Smooth muscle cell (in vitro differentiated cells): ENCODE results near the gene EED. TPM values are rescaled to one million over a fixed set of nuclear protein-coding genes. Genes with fewer than 3 reads are reported as not detected.

Experiments used
- DNase-seq: peaks from one replicate; lab custom pipeline; 2025; ENCODE audit not compliant: unreplicated experiment; lab: John Stamatoyannopoulos, UW
- H2AFZ ChIP-seq: fragments of 200-600 bp; sonication (generic); 2 replicates; pipeline ENCODE4 v1.6.0; 2016; ENCODE audit warnings: antibody characterized with exemption, low read depth, mild to moderate bottlenecking
- H3F3A ChIP-seq: fragments of 200-600 bp; sonication (generic); 2 replicates; pipeline ENCODE4 v1.6.0; 2017; ENCODE audit warnings: antibody characterized with exemption, low read depth
- H3K27ac ChIP-seq: fragments of 200-600 bp; sonication (generic); 2 replicates; pipeline ENCODE4 v1.5.1; 2016; ENCODE audit warnings: low read depth, mild to moderate bottlenecking
- H3K27me3 ChIP-seq: fragments of 200-600 bp; sonication (generic); 2 replicates; pipeline ENCODE4 v1.6.1; 2016; ENCODE audit warnings: low read depth, mild to moderate bottlenecking
- H3K36me3 ChIP-seq: fragments of 200-600 bp; sonication (generic); 2 replicates; pipeline ENCODE4 v1.5.1; 2016; ENCODE audit warnings: low read depth
- H3K4me1 ChIP-seq: fragments of 200-600 bp; sonication (generic); 2 replicates; pipeline ENCODE4 v1.5.1; 2016; ENCODE audit warnings: low read depth
- H3K4me2 ChIP-seq: fragments of 200-600 bp; sonication (generic); 2 replicates; pipeline ENCODE4 v1.6.0; 2016; ENCODE audit warnings: mild to moderate bottlenecking
- H3K4me3 ChIP-seq: fragments of 200-600 bp; sonication (generic); 2 replicates; pipeline ENCODE4 v1.5.1; 2016; ENCODE audit warnings: mild to moderate bottlenecking
- H3K79me2 ChIP-seq: fragments of 200-600 bp; sonication (generic); 2 replicates; pipeline ENCODE4 v1.6.0; 2016; ENCODE audit warnings: low read depth, mild to moderate bottlenecking
- H3K9ac ChIP-seq: fragments of 200-600 bp; sonication (generic); 2 replicates; pipeline ENCODE4 v1.6.0; 2016; ENCODE audit warnings: low read depth
- H3K9me3 ChIP-seq: fragments of 200-600 bp; sonication (generic); replicated peaks from 2 replicates; pipeline ENCODE4 v1.5.1; 2016; ENCODE audit warnings: low read depth
- H4K20me1 ChIP-seq: fragments of 200-600 bp; sonication (generic); 2 replicates; pipeline ENCODE4 v1.6.0; 2016; ENCODE audit warnings: low read depth
- CTCF ChIP-seq: fragments of 200-600 bp; sonication (generic); IDR thresholded peaks from 2 replicates; pipeline ENCODE4 v1.5.1; 2017; ENCODE audit warnings: borderline replicate concordance, mild to moderate bottlenecking, antibody characterized with exemption; ENCODE audit not compliant: insufficient read depth, poor library complexity, severe bottlenecking
- WGBS: methylation state at CpG from one replicate; pipeline ENCODE4 v1.1.7; 2016; ENCODE audit warnings: low lambda C conversion rate; 5-methylcytosine and 5-hydroxymethylcytosine counted together
- polyA plus RNA-seq: library from polyadenylated mRNA; unstranded; fragments of >200 nt; fragmentation: Nextera tagmentation; extraction: Ambion mirVana; gene quantifications from 2 replicates; pipeline ENCODE4 v1.2.1, GENCODE V29; 2016
- total RNA-seq: library from RNA; depleted of rRNA; stranded (reverse); fragments of >200 nt; gene quantifications from 2 replicates; pipeline ENCODE4 v1.2.3, GENCODE V29; 2014

Gene EED
- total and polyA plus RNA-seq, 2 experiments from 2014 or later, result 18.6 to 38.7 TPM

GRCh38 chr11:86275493-86276370 is 31.2 kb downstream of the EED start:
- H3K9me3 ChIP-seq, result no peaks in the 10 kb centered on the region

GRCh38 chr11:86277741-86278140 is 33.2 kb downstream of the EED start:
- no peak for DNase-seq
- peaks cover 25% of the 10 kb centered on the region for H4K20me1 ChIP-seq

More at GRCh38 chr11:86275493-86276370, 31.2 kb downstream of the EED start:
- H3K27me3 ChIP-seq, result no peaks in the 10 kb centered on the region
- no peak for DNase-seq
- no peak overlapping the region for H2AFZ ChIP-seq
- H3K4me1 ChIP-seq, result no peaks in the 10 kb centered on the region
- TF ChIP-seq CTCF, result no peak
- H4K20me1 ChIP-seq, result peaks cover 32% of the 10 kb centered on the region
- 98% methylated on average over 2 of the region's 2 CpGs for WGBS
- H3K9ac ChIP-seq, result no peak overlapping the region
- peaks cover 39% of the 10 kb centered on the region for H3K79me2 ChIP-seq
- H3F3A ChIP-seq, result no peaks in the 10 kb centered on the region
- no peak overlapping the region for H3K4me3 ChIP-seq
- H3K36me3 ChIP-seq, result peaks cover 9% of the 10 kb centered on the region
- H3K27ac ChIP-seq, result no peak overlapping the region
- H3K4me2 ChIP-seq, result no peak overlapping the region

GRCh38 chr11:86278226-86278625 is 33.7 kb downstream of the EED start:
- Histone ChIP-seq H3F3A (no peaks in the 10 kb centered on the region), H3K36me3 (peaks cover 8% of the 10 kb centered on the region), H3K4me3 (no peak overlapping the region), H3K4me1 (no peaks in the 10 kb centered on the region), H3K9me3 (no peaks in the 10 kb centered on the region), H3K27ac (peak overlapping the region; percentile 40), H3K9ac (no peak overlapping the region), H2AFZ (no peak overlapping the region), H3K4me2 (no peak overlapping the region), H3K27me3 (no peaks in the 10 kb centered on the region), H3K79me2 (peaks cover 27% of the 10 kb centered on the region), H4K20me1 (peaks cover 25% of the 10 kb centered on the region)
- no peak for TF ChIP-seq CTCF
- WGBS, result 76% methylated on average over 8 of the region's 8 CpGs
- DNase-seq, result no peak

More at GRCh38 chr11:86277741-86278140, 33.2 kb downstream of the EED start:
- Histone ChIP-seq H3K79me2 (peaks cover 30% of the 10 kb centered on the region), H3F3A (no peaks in the 10 kb centered on the region), H3K4me3 (no peak overlapping the region), H3K36me3 (peaks cover 8% of the 10 kb centered on the region), H3K27me3 (no peaks in the 10 kb centered on the region), H3K4me1 (no peaks in the 10 kb centered on the region), H3K9ac (no peak overlapping the region), H3K27ac (peak overlapping the region; percentile 40), H3K4me2 (no peak overlapping the region), H2AFZ (no peak overlapping the region), H3K9me3 (no peaks in the 10 kb centered on the region)
- no peak for TF ChIP-seq CTCF
- 100% methylated on average over 1 of the region's 1 CpG for WGBS
